SW480 (cell line): ENCODE results near the gene IRAG1.

ENCODE experiments used
- DNase-seq: peaks from one replicate; pipeline ENCODE4 v3.0.0-alpha.2; 2016; ENCODE audit warnings: low spot score

The IRAG1 gene

GRCh38 chr11:10646005-10646404, 47.5 kb downstream of the IRAG1 start:
- DNase-seq, result no peak

- no peak for DNase-seq
These were observed 48.3 kb downstream of the IRAG1 start for GRCh38 chr11:10645212-10645795.
